CD4-positive, CD25-positive, alpha-beta regulatory T cell (primary cell): ENCODE measurements around the gene GGNBP2. TPM values are rescaled to one million over a fixed set of nuclear protein-coding genes. Genes with fewer than 3 reads are reported as not detected.
A peak's percentile ranks its signal among the peaks of the same experiment; 100 is the strongest.

Experiments used
- ATAC-seq, 2 donors: fragments of 150-1000 bp; cut with Tn5 transposase; one replicate each; pipeline ENCODE4 v1.10.0; 2021; ENCODE audit warnings: low read depth in 2 of 2, moderate number of reproducible peaks in 2 of 2, moderate library complexity in 1 of 2
- DNase-seq, 3 donors: peaks; one replicate each; pipeline versions ENCODE4 v3.0.0 to v3.0.0-alpha.2; 2012 to 2022; ENCODE audit warnings: mixed read lengths in 1 of 3
- H3K27ac ChIP-seq: one replicate; pipeline ENCODE4 v1.7.0; 2013; ENCODE audit warnings: mild to moderate bottlenecking, low read length; ENCODE audit not compliant: insufficient read depth, poor library complexity, severe bottlenecking
- H3K27me3 ChIP-seq: one replicate; pipeline ENCODE4 v1.7.0; 2013; ENCODE audit warnings: low read length; ENCODE audit not compliant: control insufficient read depth, insufficient read depth
- H3K36me3 ChIP-seq: one replicate; pipeline ENCODE4 v1.7.0; 2013; ENCODE audit warnings: mild to moderate bottlenecking, low read length, moderate library complexity; ENCODE audit not compliant: control insufficient read depth, insufficient read depth
- H3K4me1 ChIP-seq: 2 replicates; pipeline ENCODE4 v1.7.0; 2013; ENCODE audit warnings: mild to moderate bottlenecking, low read length; ENCODE audit not compliant: insufficient read depth, control insufficient read depth, poor library complexity, severe bottlenecking
- H3K4me3 ChIP-seq: one replicate; pipeline ENCODE4 v1.7.0; 2013; ENCODE audit warnings: low read depth, mild to moderate bottlenecking, low read length, moderate library complexity
- H3K9me3 ChIP-seq, 2 experiments: 1 replicate in 1 of 2; 2 replicates in 1 of 2; pipeline ENCODE4 v1.7.0; 2013; ENCODE audit warnings: low read length in 2 of 2, mild to moderate bottlenecking in 1 of 2, moderate library complexity in 1 of 2; ENCODE audit not compliant: control insufficient read depth in 2 of 2
- H3K27ac Mint-ChIP-seq, 3 donors: one replicate each; pipeline ENCODE4 v1.8.0; 2020 to 2022; ENCODE audit warnings: mild to moderate bottlenecking in 3 of 3, mixed read lengths in 3 of 3, moderate library complexity in 2 of 3
- H3K27me3 Mint-ChIP-seq: one replicate; pipeline ENCODE4 v1.8.0; 2022; ENCODE audit warnings: mild to moderate bottlenecking, mixed read lengths
- H3K36me3 Mint-ChIP-seq: one replicate; pipeline ENCODE4 v1.8.0; 2020; ENCODE audit warnings: mixed read lengths
- H3K4me1 Mint-ChIP-seq, 4 donors: one replicate each; pipeline ENCODE4 v1.8.0; 2020 to 2022; ENCODE audit warnings: mixed read lengths in 4 of 4, mild to moderate bottlenecking in 1 of 4
- H3K4me3 Mint-ChIP-seq, 4 donors: one replicate each; pipeline ENCODE4 v1.8.0; 2020 to 2022; ENCODE audit warnings: mild to moderate bottlenecking in 4 of 4, mixed read lengths in 4 of 4, moderate library complexity in 3 of 4
- H3K9me3 Mint-ChIP-seq, 7 donors: one replicate each; pipeline ENCODE4 v1.8.0; 2020 to 2022; ENCODE audit warnings: mixed read lengths in 7 of 7, mild to moderate bottlenecking in 3 of 7, moderate library complexity in 2 of 7
- polyA plus RNA-seq, 4 donors: library from polyadenylated mRNA; unstranded; fragments of 300-500 nt; fragmentation: Illumina TruSeq; gene quantifications; one replicate each; pipeline ENCODE4 v1.2.3, GENCODE V29; 2021
- total RNA-seq: library from RNA; stranded (reverse); gene quantifications from one replicate; pipeline ENCODE4 v1.2.3, GENCODE V29; 2022

Gene GGNBP2
- total and polyA plus RNA-seq, 5 donors from 2014 or later = 45.9 to 144 (median 59.6) TPM

GRCh38 chr17:36608794-36609497 lies 64.2 kb downstream of the GGNBP2 start:
- DNase-seq (peak in 1 of 3 donors; percentile 36), ATAC-seq (peak in 1 of 2 donors; percentile 18)
- no peaks in the 10 kb centered on the region for H3K36me3 ChIP-seq
- Mint-ChIP-seq H3K36me3 (peaks cover 4% of the 10 kb centered on the region), H3K27ac (no peak overlapping the region), H3K4me1 (peaks cover 4 to 28% (median 17%) of the 10 kb centered on the region in 4 donors), H3K27me3 (no peaks in the 10 kb centered on the region), H3K4me3 (no peak overlapping the region), H3K9me3 (no peaks in the 10 kb centered on the region)
- no peaks in the 10 kb centered on the region for H3K9me3 ChIP-seq
- H3K27me3 ChIP-seq = no peaks in the 10 kb centered on the region
- no peak overlapping the region for H3K27ac ChIP-seq
- peaks cover 3% of the 10 kb centered on the region for H3K4me1 ChIP-seq
- no peak overlapping the region for H3K4me3 ChIP-seq

GRCh38 chr17:36609498-36609862 lies 64.8 kb downstream of the GGNBP2 start:
- no peaks in the 10 kb centered on the region for H3K36me3 ChIP-seq
- ATAC-seq = no peak
- no peak overlapping the region for H3K27ac Mint-ChIP-seq

GRCh38 chr17:36610474-36610873 lies 65.8 kb downstream of the GGNBP2 start:
- no peak for ATAC-seq
- Mint-ChIP-seq H3K4me1 (peaks cover 4 to 14% (median 9%) of the 10 kb centered on the region in 4 donors), H3K27me3 (no peaks in the 10 kb centered on the region), H3K9me3 (no peaks in the 10 kb centered on the region), H3K4me3 (no peak overlapping the region), H3K36me3 (peaks cover 4% of the 10 kb centered on the region), H3K27ac (no peak overlapping the region)
- Histone ChIP-seq H3K27me3 (no peaks in the 10 kb centered on the region), H3K4me1 (peaks cover 3% of the 10 kb centered on the region), H3K27ac (no peak overlapping the region), H3K36me3 (no peaks in the 10 kb centered on the region), H3K4me3 (no peak overlapping the region), H3K9me3 (no peaks in the 10 kb centered on the region)
- DNase-seq = no peak

More at GRCh38 chr17:36609498-36609862, 64.8 kb downstream of the GGNBP2 start:
- Mint-ChIP-seq H3K9me3 (no peaks in the 10 kb centered on the region), H3K27me3 (no peaks in the 10 kb centered on the region), H3K36me3 (peaks cover 4% of the 10 kb centered on the region), H3K4me3 (no peak overlapping the region), H3K4me1 (peaks cover 4 to 22% (median 12%) of the 10 kb centered on the region in 4 donors)
- DNase-seq = no peak
- H3K4me3 ChIP-seq = no peak overlapping the region
- H3K9me3 ChIP-seq = no peaks in the 10 kb centered on the region
- peaks cover 3% of the 10 kb centered on the region for H3K4me1 ChIP-seq
- no peak overlapping the region for H3K27ac ChIP-seq
- H3K27me3 ChIP-seq = no peaks in the 10 kb centered on the region

DNA sequence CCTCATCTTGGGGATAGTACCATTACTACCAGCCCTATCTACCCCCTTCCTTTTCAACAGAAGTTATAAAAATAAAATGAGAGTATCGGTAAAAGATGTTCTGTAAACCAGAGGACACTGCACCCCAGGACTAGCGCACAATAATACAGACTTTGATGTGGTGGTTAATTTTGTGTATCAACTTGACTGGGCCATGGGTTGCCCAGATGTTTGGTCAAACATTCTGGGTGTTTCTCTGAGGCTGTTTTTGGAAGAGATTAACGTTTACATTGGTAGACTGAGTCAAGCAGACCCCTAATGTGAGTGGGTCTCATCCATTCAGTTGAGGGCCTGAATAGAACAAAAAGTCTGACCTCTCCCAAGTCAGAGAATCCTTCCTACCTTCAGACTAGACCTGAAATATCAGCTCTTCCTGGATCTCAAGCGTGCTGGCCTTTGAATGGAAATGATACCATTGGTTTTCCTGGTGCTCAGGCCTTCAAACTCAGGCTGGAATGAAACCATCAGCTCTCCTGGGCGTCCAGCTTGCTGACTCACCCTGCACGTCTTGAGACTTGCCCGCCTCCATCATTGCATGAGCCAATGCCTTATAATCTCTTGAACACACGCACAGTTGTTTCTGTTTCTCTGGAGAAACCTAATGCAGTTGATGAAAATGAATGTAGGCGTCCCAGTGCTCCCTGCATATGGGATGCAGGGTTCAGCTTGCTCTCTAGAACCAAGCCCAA lies 66.8 kb downstream of the GGNBP2 start:
- no peak for ATAC-seq
- peak overlapping the region in 1 of 3 donors; percentile 29 for H3K27ac Mint-ChIP-seq
- H3K36me3 Mint-ChIP-seq = peaks cover 4% of the 10 kb centered on the region

GRCh38 chr17:36612323-36612722 lies 67.6 kb downstream of the GGNBP2 start:
- Histone ChIP-seq H3K27me3 (no peaks in the 10 kb centered on the region), H3K36me3 (no peaks in the 10 kb centered on the region), H3K4me1 (no peaks in the 10 kb centered on the region), H3K9me3 (no peaks in the 10 kb centered on the region), H3K27ac (no peak overlapping the region), H3K4me3 (no peak overlapping the region)
- DNase-seq = no peak
- Mint-ChIP-seq H3K36me3 (peaks cover 4% of the 10 kb centered on the region), H3K27me3 (no peaks in the 10 kb centered on the region), H3K27ac (no peak overlapping the region), H3K4me1 (peaks cover 0 to 5% (median 2%) of the 10 kb centered on the region in 4 donors), H3K4me3 (no peak overlapping the region), H3K9me3 (no peaks in the 10 kb centered on the region)
- no peak for ATAC-seq

More for the DNA sequence above, 66.8 kb downstream of the GGNBP2 start:
- Histone ChIP-seq H3K27ac (no peak overlapping the region), H3K9me3 (no peaks in the 10 kb centered on the region), H3K4me1 (no peaks in the 10 kb centered on the region), H3K27me3 (no peaks in the 10 kb centered on the region), H3K4me3 (no peak overlapping the region), H3K36me3 (no peaks in the 10 kb centered on the region)
- DNase-seq = no peak
- peaks cover 0 to 5% (median 2%) of the 10 kb centered on the region in 4 donors for H3K4me1 Mint-ChIP-seq
- no peaks in the 10 kb centered on the region for H3K27me3 Mint-ChIP-seq
- no peak overlapping the region for H3K4me3 Mint-ChIP-seq
- no peaks in the 10 kb centered on the region for H3K9me3 Mint-ChIP-seq

- no peak for DNase-seq
- Histone ChIP-seq H3K36me3 (no peaks in the 10 kb centered on the region), H3K27me3 (no peaks in the 10 kb centered on the region), H3K4me1 (no peaks in the 10 kb centered on the region), H3K27ac (no peak overlapping the region), H3K4me3 (no peak overlapping the region), H3K9me3 (no peaks in the 10 kb centered on the region)
- ATAC-seq = no peak
- Mint-ChIP-seq H3K9me3 (no peaks in the 10 kb centered on the region), H3K27me3 (no peaks in the 10 kb centered on the region), H3K36me3 (peaks cover 4% of the 10 kb centered on the region), H3K27ac (no peak overlapping the region), H3K4me3 (no peak overlapping the region), H3K4me1 (peaks cover 0 to 2% (median under 1%) of the 10 kb centered on the region in 4 donors)
Measured at GRCh38 chr17:36613155-36613554, 68.4 kb downstream of the GGNBP2 start.

- no peaks in the 10 kb centered on the region for H3K36me3 ChIP-seq
- Mint-ChIP-seq H3K27me3 (no peaks in the 10 kb centered on the region), H3K27ac (no peak overlapping the region), H3K4me1 (peaks cover 0 to 2% (median 0%) of the 10 kb centered on the region in 4 donors), H3K4me3 (no peak overlapping the region), H3K9me3 (no peaks in the 10 kb centered on the region), H3K36me3 (peaks cover 4% of the 10 kb centered on the region)
- no peak overlapping the region for H3K27ac ChIP-seq
- H3K9me3 ChIP-seq = no peaks in the 10 kb centered on the region
- DNase-seq (no peak), ATAC-seq (no peak)
- H3K27me3 ChIP-seq = no peaks in the 10 kb centered on the region
- no peaks in the 10 kb centered on the region for H3K4me1 ChIP-seq
- H3K4me3 ChIP-seq = no peak overlapping the region
Measured at GRCh38 chr17:36614081-36614480, 69.4 kb downstream of the GGNBP2 start.
